ENCODE measurements around the gene CCDC116.
"Not testable (repeated sequence)": the region's sequence is repeated elsewhere in the genome, so short reads cannot be mapped to it uniquely, and the experiment has no call there.

CCDC116 gene

GRCh38 chr22:21632237-21632895, at the start of gene CCDC116:
Gene CCDC116, plus strand, starts transcription at chr22:21632760. Its CDS starts 422 bp downstream, at chr22:21633182.
- DNase-seq (ENCODE audit: low read depth in 2 of 2), result peak; percentile 42 to 53

GRCh38 chr22:21582801-21583740, 49.5 kb upstream of the CCDC116 start:
- no peak for DNase-seq (ENCODE audit: low read depth in 2 of 2)

GRCh38 chr22:21585389-21585788, 47.2 kb upstream of the CCDC116 start:
- no peak for DNase-seq (ENCODE audit: low read depth in 2 of 2)

- peak in 1 of 2 donors; percentile 15 for DNase-seq (ENCODE audit: low read depth in 2 of 2)
Measured at GRCh38 chr22:21587803-21588611, 44.6 kb upstream of the CCDC116 start.

- DNase-seq (ENCODE audit: low read depth in 2 of 2), result no peak
Measured at GRCh38 chr22:21589396-21589795, 43.2 kb upstream of the CCDC116 start.

GRCh38 chr22:21590809-21591641, 41.5 kb upstream of the CCDC116 start:
- DNase-seq (ENCODE audit: low read depth in 2 of 2), result no peak

GRCh38 chr22:21591695-21592094, 40.9 kb upstream of the CCDC116 start:
- DNase-seq (ENCODE audit: low read depth in 2 of 2), result no peak

GRCh38 chr22:21592422-21592821, 40.1 kb upstream of the CCDC116 start:
- no peak for DNase-seq (ENCODE audit: low read depth in 2 of 2)

GRCh38 chr22:21593406-21594232, 38.9 kb upstream of the CCDC116 start:
- DNase-seq (ENCODE audit: low read depth in 2 of 2), result no peak

GRCh38 chr22:21594865-21595452, 37.6 kb upstream of the CCDC116 start:
- DNase-seq (ENCODE audit: low read depth in 2 of 2), result no peak

GRCh38 chr22:21596356-21597135, 36.0 kb upstream of the CCDC116 start:
- DNase-seq (ENCODE audit: low read depth in 2 of 2), result not testable (repeated sequence)

- DNase-seq (ENCODE audit: low read depth in 2 of 2), result no peak
Measured at GRCh38 chr22:21598302-21598701, 34.3 kb upstream of the CCDC116 start.

GRCh38 chr22:21599053-21599893, 33.3 kb upstream of the CCDC116 start:
- DNase-seq (ENCODE audit: low read depth in 2 of 2), result no peak

GRCh38 chr22:21602579-21602978, 30.0 kb upstream of the CCDC116 start:
- DNase-seq (ENCODE audit: low read depth in 2 of 2), result no peak

GRCh38 chr22:21603973-21604372, 28.6 kb upstream of the CCDC116 start:
- no peak for DNase-seq (ENCODE audit: low read depth in 2 of 2)

GRCh38 chr22:21605887-21606564, 26.5 kb upstream of the CCDC116 start:
- no peak for DNase-seq (ENCODE audit: low read depth in 2 of 2)

- DNase-seq (ENCODE audit: low read depth in 2 of 2), result no peak
Measured at GRCh38 chr22:21606775-21607174, 25.8 kb upstream of the CCDC116 start.
